SK-N-SH treated with all-trans-retinoic acid at 6 μM for 48 hours (cell line): ENCODE measurements around the gene CFAP100.

Experiments used
- ATAC-seq: fragments of 200-7000 bp; cut with Tn5 transposase; 3 replicates; pipeline ENCODE4 v1.9.1; 2020; ENCODE audit warnings: mild to moderate bottlenecking, moderate library complexity
- BACH2 ChIP-seq: fragments of 250-450 bp; sonication (Bioruptor Pico); IDR thresholded peaks from 2 replicates; pipeline ENCODE4 v1.9.0; 2021; ENCODE audit warnings: mild to moderate bottlenecking, borderline replicate concordance
- CSDC2 ChIP-seq: fragments of 250-450 bp; sonication (Bioruptor Pico); IDR thresholded peaks from 2 replicates; pipeline ENCODE4 v1.5.0; 2020; ENCODE audit warnings: mild to moderate bottlenecking, moderate library complexity
- ESRRG ChIP-seq: fragments of 250-450 bp; sonication (Bioruptor Pico); IDR thresholded peaks from 2 replicates; pipeline ENCODE4 v1.6.1; 2021; ENCODE audit warnings: mild to moderate bottlenecking
- ISL1 ChIP-seq: fragments of 250-450 bp; sonication (Bioruptor Pico); IDR thresholded peaks from 2 replicates; pipeline ENCODE4 v2.1.2; 2022; ENCODE audit warnings: mild to moderate bottlenecking, moderate library complexity
- OSR1 ChIP-seq: fragments of 250-450 bp; sonication (Bioruptor Pico); IDR thresholded peaks from 2 replicates; pipeline ENCODE4 v1.8.0; 2022; ENCODE audit warnings: moderate library complexity, mild to moderate bottlenecking, inconsistent platforms
- POU6F1 ChIP-seq: fragments of 250-450 bp; sonication (Bioruptor Pico); IDR thresholded peaks from 2 replicates; pipeline ENCODE4 v1.8.0; 2021; ENCODE audit warnings: low read depth, mild to moderate bottlenecking, moderate library complexity, borderline replicate concordance
- PPARA ChIP-seq: fragments of 250-450 bp; sonication (Bioruptor Pico); IDR thresholded peaks from 2 replicates; pipeline ENCODE4 v1.5.0; 2020; ENCODE audit warnings: mild to moderate bottlenecking, borderline replicate concordance
- SNAI2 ChIP-seq: fragments of 250-450 bp; sonication (Bioruptor Pico); IDR thresholded peaks from 2 replicates; pipeline ENCODE4 v1.5.0; 2020; ENCODE audit warnings: mild to moderate bottlenecking, moderate library complexity
- TCF4 ChIP-seq: fragments of 250-450 bp; sonication (Bioruptor Pico); IDR thresholded peaks from 2 replicates; pipeline ENCODE4 v1.8.0; 2021; ENCODE audit warnings: mild to moderate bottlenecking, moderate library complexity, borderline replicate concordance
- TSHZ2 ChIP-seq: fragments of 250-450 bp; sonication (Bioruptor Pico); IDR thresholded peaks from 2 replicates; pipeline ENCODE4 v1.5.0; 2020; ENCODE audit warnings: mild to moderate bottlenecking, moderate library complexity
- ZC3H10 ChIP-seq: fragments of 250-450 bp; sonication (Bioruptor Pico); IDR thresholded peaks from 2 replicates; pipeline ENCODE4 v1.5.1; 2021; ENCODE audit warnings: mild to moderate bottlenecking, moderate library complexity
- ZFP3 ChIP-seq: fragments of 250-450 bp; sonication (Bioruptor Pico); IDR thresholded peaks from 2 replicates; pipeline ENCODE4 v1.5.0; 2020; ENCODE audit warnings: mild to moderate bottlenecking, moderate library complexity
- ZFP30 ChIP-seq: fragments of 450-650 bp; formaldehyde crosslinking; IDR thresholded peaks from 2 replicates; pipeline ENCODE4 v1.5.0; 2022; ENCODE audit warnings: mild to moderate bottlenecking, moderate library complexity
- ZNF565 ChIP-seq: fragments of 450-650 bp; formaldehyde crosslinking; conservative IDR thresholded peaks from 2 replicates; pipeline ENCODE4 v1.5.0; 2020; ENCODE audit warnings: low read depth, mild to moderate bottlenecking, moderate library complexity
- ZNF70 ChIP-seq: fragments of 450-650 bp; formaldehyde crosslinking; IDR thresholded peaks from 2 replicates; pipeline ENCODE4 v1.5.0; 2020; ENCODE audit warnings: mild to moderate bottlenecking, moderate library complexity
- ZNF8 ChIP-seq: fragments of 450-650 bp; formaldehyde crosslinking; IDR thresholded peaks from 2 replicates; pipeline ENCODE4 v1.5.0; 2020; ENCODE audit warnings: mild to moderate bottlenecking, moderate library complexity
- TF ChIP-seq, protein P1 (sequence below): fragments of 250-450 bp; sonication (Bioruptor Pico); IDR thresholded peaks from 2 replicates; pipeline ENCODE4 v1.8.0; 2020; ENCODE audit warnings: mild to moderate bottlenecking, moderate library complexity, borderline replicate concordance
- TF ChIP-seq, protein P2 (sequence below): fragments of 250-450 bp; sonication (Bioruptor Pico); IDR thresholded peaks from 2 replicates; pipeline ENCODE4 v1.5.1; 2020; ENCODE audit warnings: low read depth, mild to moderate bottlenecking, moderate library complexity
- TF ChIP-seq, protein P3 (sequence below): fragments of 250-450 bp; sonication (Bioruptor Pico); IDR thresholded peaks from 2 replicates; pipeline ENCODE4 v1.5.1; 2021; ENCODE audit warnings: mild to moderate bottlenecking, moderate library complexity

The CFAP100 gene

DNA sequence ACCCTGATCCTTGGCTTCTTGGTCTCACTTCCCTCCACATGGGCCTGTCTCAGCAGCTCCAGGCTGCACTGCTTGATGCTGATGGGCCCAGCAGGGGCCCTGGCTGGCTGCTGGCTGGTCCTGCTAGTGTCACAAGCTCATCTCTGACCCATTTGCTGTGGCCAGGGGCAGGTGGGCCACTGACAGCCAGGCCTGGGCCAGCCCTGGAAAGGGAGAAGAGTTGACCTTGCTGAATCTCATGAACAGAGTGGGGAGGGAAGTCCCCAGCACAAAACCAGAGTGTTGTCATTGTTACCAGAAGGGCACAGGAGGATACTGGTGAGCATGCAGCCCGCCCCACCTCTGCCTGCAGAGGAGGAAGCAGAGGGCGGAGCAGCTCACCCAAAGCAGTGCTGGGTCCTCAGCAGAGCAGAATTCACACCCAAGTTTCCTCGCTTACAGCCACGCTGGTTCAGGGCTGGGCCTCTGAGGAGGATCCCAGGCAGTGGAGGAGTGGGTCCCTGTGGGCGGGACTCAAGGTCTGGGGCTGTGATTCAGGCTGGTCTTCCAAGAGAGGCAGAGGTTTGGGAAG is 29.9 kb upstream of the CFAP100 start:
- no peak for TF ChIP-seq ZNF8
- TF ChIP-seq, protein P1, sequence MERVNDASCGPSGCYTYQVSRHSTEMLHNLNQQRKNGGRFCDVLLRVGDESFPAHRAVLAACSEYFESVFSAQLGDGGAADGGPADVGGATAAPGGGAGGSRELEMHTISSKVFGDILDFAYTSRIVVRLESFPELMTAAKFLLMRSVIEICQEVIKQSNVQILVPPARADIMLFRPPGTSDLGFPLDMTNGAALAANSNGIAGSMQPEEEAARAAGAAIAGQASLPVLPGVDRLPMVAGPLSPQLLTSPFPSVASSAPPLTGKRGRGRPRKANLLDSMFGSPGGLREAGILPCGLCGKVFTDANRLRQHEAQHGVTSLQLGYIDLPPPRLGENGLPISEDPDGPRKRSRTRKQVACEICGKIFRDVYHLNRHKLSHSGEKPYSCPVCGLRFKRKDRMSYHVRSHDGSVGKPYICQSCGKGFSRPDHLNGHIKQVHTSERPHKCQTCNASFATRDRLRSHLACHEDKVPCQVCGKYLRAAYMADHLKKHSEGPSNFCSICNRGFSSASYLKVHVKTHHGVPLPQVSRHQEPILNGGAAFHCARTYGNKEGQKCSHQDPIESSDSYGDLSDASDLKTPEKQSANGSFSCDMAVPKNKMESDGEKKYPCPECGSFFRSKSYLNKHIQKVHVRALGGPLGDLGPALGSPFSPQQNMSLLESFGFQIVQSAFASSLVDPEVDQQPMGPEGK (CRISPR knock-in tag): no peak
- TF ChIP-seq TSHZ2 (CRISPR knock-in tag): no peak
- TF ChIP-seq ZFP30 (CRISPR knock-in tag): no peak
- TF ChIP-seq, protein P2, sequence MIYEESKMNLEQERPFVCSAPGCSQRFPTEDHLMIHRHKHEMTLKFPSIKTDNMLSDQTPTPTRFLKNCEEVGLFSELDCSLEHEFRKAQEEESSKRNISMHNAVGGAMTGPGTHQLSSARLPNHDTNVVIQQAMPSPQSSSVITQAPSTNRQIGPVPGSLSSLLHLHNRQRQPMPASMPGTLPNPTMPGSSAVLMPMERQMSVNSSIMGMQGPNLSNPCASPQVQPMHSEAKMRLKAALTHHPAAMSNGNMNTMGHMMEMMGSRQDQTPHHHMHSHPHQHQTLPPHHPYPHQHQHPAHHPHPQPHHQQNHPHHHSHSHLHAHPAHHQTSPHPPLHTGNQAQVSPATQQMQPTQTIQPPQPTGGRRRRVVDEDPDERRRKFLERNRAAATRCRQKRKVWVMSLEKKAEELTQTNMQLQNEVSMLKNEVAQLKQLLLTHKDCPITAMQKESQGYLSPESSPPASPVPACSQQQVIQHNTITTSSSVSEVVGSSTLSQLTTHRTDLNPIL (CRISPR knock-in tag): no peak
- no peak for ATAC-seq

- ATAC-seq: no peak
Observed at GRCh38 chr3:126365351-126366277, 29.1 kb upstream of the CFAP100 start.

More at GRCh38 chr3:126365351-126366277, 29.1 kb upstream of the CFAP100 start:
- TF ChIP-seq POU6F1 (CRISPR knock-in tag) (no peak), BACH2 (CRISPR knock-in tag) (no peak), TSHZ2 (CRISPR knock-in tag) (no peak), SNAI2 (CRISPR knock-in tag) (no peak), CSDC2 (CRISPR knock-in tag) (no peak), PPARA (no peak), ZNF565 (no peak), ZFP3 (CRISPR knock-in tag) (no peak), ESRRG (CRISPR knock-in tag) (no peak), ZC3H10 (CRISPR knock-in tag) (no peak), ISL1 (CRISPR knock-in tag) (no peak), TCF4 (no peak), ZNF70 (no peak), OSR1 (CRISPR knock-in tag) (no peak)
- TF ChIP-seq, protein P3, sequence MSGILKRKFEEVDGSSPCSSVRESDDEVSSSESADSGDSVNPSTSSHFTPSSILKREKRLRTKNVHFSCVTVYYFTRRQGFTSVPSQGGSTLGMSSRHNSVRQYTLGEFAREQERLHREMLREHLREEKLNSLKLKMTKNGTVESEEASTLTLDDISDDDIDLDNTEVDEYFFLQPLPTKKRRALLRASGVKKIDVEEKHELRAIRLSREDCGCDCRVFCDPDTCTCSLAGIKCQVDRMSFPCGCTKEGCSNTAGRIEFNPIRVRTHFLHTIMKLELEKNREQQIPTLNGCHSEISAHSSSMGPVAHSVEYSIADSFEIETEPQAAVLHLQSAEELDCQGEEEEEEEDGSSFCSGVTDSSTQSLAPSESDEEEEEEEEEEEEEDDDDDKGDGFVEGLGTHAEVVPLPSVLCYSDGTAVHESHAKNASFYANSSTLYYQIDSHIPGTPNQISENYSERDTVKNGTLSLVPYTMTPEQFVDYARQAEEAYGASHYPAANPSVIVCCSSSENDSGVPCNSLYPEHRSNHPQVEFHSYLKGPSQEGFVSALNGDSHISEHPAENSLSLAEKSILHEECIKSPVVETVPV (CRISPR knock-in tag): no peak
